Mesothelial cell of epicardium (in vitro differentiated cells): ENCODE measurements around the gene ALAS1. TPM values are rescaled to one million over a fixed set of nuclear protein-coding genes. Genes with fewer than 3 reads are reported as not detected.
A peak's percentile ranks its signal among the peaks of the same experiment; 100 is the strongest.
"Not testable (repeated sequence)": the region's sequence is repeated elsewhere in the genome, so short reads cannot be mapped to it uniquely, and the experiment has no call there.

Experiments used
- DNase-seq, 2 experiments: peaks; one replicate each; pipeline ENCODE4 v3.0.0; 2021; ENCODE audit warnings: low spot score in 2 of 2; ENCODE audit not compliant: unreplicated experiment in 2 of 2
- H3K27ac Mint-ChIP-seq: 2 replicates; pipeline ENCODE4 v1.8.0; 2021; ENCODE audit warnings: mixed read lengths
- H3K27me3 Mint-ChIP-seq: 2 replicates; pipeline ENCODE4 v1.8.0; 2021; ENCODE audit warnings: low read depth, mixed read lengths
- H3K36me3 Mint-ChIP-seq: 2 replicates; pipeline ENCODE4 v1.8.0; 2021; ENCODE audit warnings: mixed read lengths
- H3K4me1 Mint-ChIP-seq: 2 replicates; pipeline ENCODE4 v1.8.0; 2021; ENCODE audit warnings: mixed read lengths
- H3K4me3 Mint-ChIP-seq: 2 replicates; pipeline ENCODE4 v1.8.0; 2021; ENCODE audit warnings: mild to moderate bottlenecking, moderate library complexity, mixed read lengths
- H3K9me3 Mint-ChIP-seq: 2 replicates; pipeline ENCODE4 v1.8.0; 2021; ENCODE audit warnings: mixed read lengths
- CTCF ChIP-seq: fragments of 200-600 bp; sonication (generic); IDR thresholded peaks from one replicate; pipeline ENCODE4 v1.5.0; 2021; ENCODE audit warnings: antibody characterized with exemption; ENCODE audit not compliant: unreplicated experiment
- total RNA-seq: library from RNA; stranded (reverse); gene quantifications from 3 replicates; pipeline ENCODE4 v1.2.1, GENCODE V29; 2021

ALAS1 gene
- 32.1 to 34.0 TPM (median 33.2 TPM) in 3 replicates for total RNA-seq

GRCh38 chr3:52197842-52198625 is at the start of gene ALAS1:
TSS of gene ALAS1 (plus strand) at chr3:52198160. CDS start at chr3:52199242, 1,082 bp downstream.
- no peaks in the 10 kb centered on the region for H3K9me3 Mint-ChIP-seq
- peaks cover 23% of the 10 kb centered on the region for H3K4me1 Mint-ChIP-seq
- TF ChIP-seq CTCF, result no peak
- H3K27ac Mint-ChIP-seq, result peak within 1 kb of the TSS; percentile 95
- no peaks in the 10 kb centered on the region for H3K27me3 Mint-ChIP-seq
- peaks cover 15% of the 10 kb centered on the region for H3K36me3 Mint-ChIP-seq
- DNase-seq, result peak; percentile 96 to 99
- peak within 1 kb of the TSS; percentile 98 for H3K4me3 Mint-ChIP-seq

GRCh38 chr3:52149021-52149420 is 48.9 kb upstream of the ALAS1 start:
- no peaks in the 10 kb centered on the region for H3K27me3 Mint-ChIP-seq
- no peak for DNase-seq
- H3K9me3 Mint-ChIP-seq, result no peaks in the 10 kb centered on the region
- H3K4me3 Mint-ChIP-seq, result no peak overlapping the region
- peaks cover 13% of the 10 kb centered on the region for H3K4me1 Mint-ChIP-seq
- H3K27ac Mint-ChIP-seq, result no peak overlapping the region
- no peaks in the 10 kb centered on the region for H3K36me3 Mint-ChIP-seq
- TF ChIP-seq CTCF, result no peak

- TF ChIP-seq CTCF, result no peak
- no peaks in the 10 kb centered on the region for H3K27me3 Mint-ChIP-seq
- no peak overlapping the region for H3K27ac Mint-ChIP-seq
Measured at GRCh38 chr3:52149726-52150125, 48.2 kb upstream of the ALAS1 start.

DNA sequence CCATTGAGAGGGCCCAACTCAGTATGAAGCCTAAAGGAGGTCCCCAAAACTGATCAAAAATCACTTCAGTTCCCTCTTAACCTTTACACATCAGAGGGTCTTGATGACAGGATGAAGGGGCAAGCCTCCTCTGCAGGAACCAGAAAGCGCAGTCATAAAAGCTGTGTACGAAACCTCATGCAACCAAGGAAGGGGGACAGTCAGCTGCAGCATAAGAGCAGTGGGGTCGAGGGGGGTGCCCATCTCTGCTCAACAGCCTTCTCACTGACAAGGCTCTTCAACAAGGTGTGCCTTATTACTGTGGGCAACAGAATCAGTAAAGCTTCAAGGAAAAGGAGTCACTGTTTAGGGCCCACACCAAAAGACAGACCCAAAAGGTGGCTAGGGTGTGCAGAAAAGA is 47.6 kb upstream of the ALAS1 start:
- H3K9me3 Mint-ChIP-seq, result no peaks in the 10 kb centered on the region
- no peak overlapping the region for H3K4me3 Mint-ChIP-seq
- no peaks in the 10 kb centered on the region for H3K27me3 Mint-ChIP-seq
- DNase-seq, result no peak
- no peak for TF ChIP-seq CTCF
- no peaks in the 10 kb centered on the region for H3K36me3 Mint-ChIP-seq
- no peak overlapping the region for H3K27ac Mint-ChIP-seq
- peaks cover 14% of the 10 kb centered on the region for H3K4me1 Mint-ChIP-seq

More at GRCh38 chr3:52149726-52150125, 48.2 kb upstream of the ALAS1 start:
- no peak overlapping the region for H3K4me3 Mint-ChIP-seq
- no peaks in the 10 kb centered on the region for H3K9me3 Mint-ChIP-seq
- peaks cover 12% of the 10 kb centered on the region for H3K4me1 Mint-ChIP-seq
- no peak for DNase-seq
- H3K36me3 Mint-ChIP-seq, result no peaks in the 10 kb centered on the region

DNA sequence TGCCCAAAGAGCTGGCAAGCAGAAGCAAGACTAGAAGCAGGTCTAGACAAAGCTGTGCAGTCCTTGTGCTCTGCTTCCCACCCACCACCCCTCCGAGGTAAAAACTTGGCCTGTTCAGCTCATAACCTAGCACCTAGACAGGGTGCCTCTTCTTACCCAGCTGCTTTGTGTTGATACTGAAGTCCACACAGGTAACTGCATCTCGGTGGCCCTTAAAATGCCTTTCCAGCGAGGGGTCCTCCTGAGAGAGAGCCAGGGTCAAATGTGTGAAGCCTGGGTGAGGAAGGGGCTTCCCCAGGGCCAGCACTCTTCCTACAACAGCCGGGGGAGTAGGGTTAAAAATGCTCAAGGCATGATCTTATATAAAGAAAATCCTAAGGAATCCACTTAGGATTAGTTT is 47.1 kb upstream of the ALAS1 start:
- H3K4me3 Mint-ChIP-seq, result no peak overlapping the region
- H3K36me3 Mint-ChIP-seq, result no peaks in the 10 kb centered on the region
- H3K9me3 Mint-ChIP-seq, result no peaks in the 10 kb centered on the region
- no peak for DNase-seq
- no peaks in the 10 kb centered on the region for H3K27me3 Mint-ChIP-seq
- no peak for TF ChIP-seq CTCF
- peaks cover 14% of the 10 kb centered on the region for H3K4me1 Mint-ChIP-seq
- no peak overlapping the region for H3K27ac Mint-ChIP-seq

DNA sequence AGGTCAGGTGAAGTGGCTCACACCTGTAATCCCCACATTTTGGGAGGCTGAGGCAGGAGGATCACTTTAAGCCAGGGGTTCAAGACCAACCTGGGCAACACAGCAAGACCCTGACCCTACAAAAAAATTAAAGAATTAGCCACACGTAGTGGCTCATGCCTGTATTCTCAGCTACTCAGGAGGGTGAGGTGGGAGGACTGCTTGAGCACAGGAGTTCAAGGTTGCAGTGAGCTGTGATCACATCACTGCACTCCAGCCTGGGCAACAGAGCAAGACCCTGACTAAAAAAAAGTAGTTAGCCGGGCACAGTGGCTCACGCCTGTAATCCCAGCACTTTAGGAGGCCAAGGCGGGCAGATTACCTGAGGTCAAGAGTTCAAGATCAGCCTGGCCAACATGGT is 46.0 kb upstream of the ALAS1 start:
- not testable (repeated sequence) for DNase-seq

More for the DNA sequence above, 46.0 kb upstream of the ALAS1 start:
- not testable (repeated sequence) for H3K4me3 Mint-ChIP-seq, H3K27me3 Mint-ChIP-seq, H3K36me3 Mint-ChIP-seq, H3K9me3 Mint-ChIP-seq, H3K27ac Mint-ChIP-seq
- peaks cover 14% of the 10 kb centered on the region for H3K4me1 Mint-ChIP-seq
